Peyer's patch (tissue), 4 donors: ENCODE measurements around the gene ITGA5.

Source experiments
- CTCF ChIP-seq, 6 experiments: fragments of 450-650 bp in 4 of 6; fragments of 200-600 bp in 2 of 6; sonication (generic) in 1 of 6; IDR thresholded peaks; one replicate each; pipeline ENCODE4 v1.5.1; 2017 to 2019; ENCODE audit warnings: antibody characterized with exemption in 6 of 6, mild to moderate bottlenecking in 3 of 6, moderate library complexity in 1 of 6
- POLR2A ChIP-seq, 2 donors: fragments of 450-650 bp; IDR thresholded peaks; one replicate each; pipeline ENCODE4 v1.5.1; 2017; ENCODE audit warnings: antibody characterized with exemption in 2 of 2, mild to moderate bottlenecking in 2 of 2, moderate library complexity in 2 of 2

GRCh38 chr12:54378796-54379397, 40.2 kb downstream of the ITGA5 start:
- TF ChIP-seq CTCF (IDR thresholded peaks at IDR 0.05), result no peak
- no peak for TF ChIP-seq POLR2A (IDR thresholded peaks at IDR 0.05)
